Thyroid gland (tissue), 4 donors: ENCODE measurements around the gene CDC26.

Experiments used
- POLR2A ChIP-seq, 2 donors: fragments of 450-650 bp; IDR thresholded peaks; one replicate each; pipeline ENCODE4 v1.6.1; 2017; ENCODE audit warnings: antibody characterized with exemption in 2 of 2, mild to moderate bottlenecking in 2 of 2, moderate library complexity in 1 of 2
- TF ChIP-seq, protein P1 (sequence below), 6 experiments: fragments of 200-600 bp in 3 of 6; fragments of 450-650 bp in 3 of 6; sonication (generic) in 3 of 6; IDR thresholded peaks; one replicate each; pipeline ENCODE4 v1.5.1; 2016 to 2019; ENCODE audit warnings: antibody characterized with exemption in 6 of 6, mild to moderate bottlenecking in 2 of 6, inconsistent platforms in 1 of 6, moderate library complexity in 1 of 6

GRCh38 chr9:113258282-113258681, 17.1 kb downstream of the CDC26 start:
- TF ChIP-seq, protein P1, sequence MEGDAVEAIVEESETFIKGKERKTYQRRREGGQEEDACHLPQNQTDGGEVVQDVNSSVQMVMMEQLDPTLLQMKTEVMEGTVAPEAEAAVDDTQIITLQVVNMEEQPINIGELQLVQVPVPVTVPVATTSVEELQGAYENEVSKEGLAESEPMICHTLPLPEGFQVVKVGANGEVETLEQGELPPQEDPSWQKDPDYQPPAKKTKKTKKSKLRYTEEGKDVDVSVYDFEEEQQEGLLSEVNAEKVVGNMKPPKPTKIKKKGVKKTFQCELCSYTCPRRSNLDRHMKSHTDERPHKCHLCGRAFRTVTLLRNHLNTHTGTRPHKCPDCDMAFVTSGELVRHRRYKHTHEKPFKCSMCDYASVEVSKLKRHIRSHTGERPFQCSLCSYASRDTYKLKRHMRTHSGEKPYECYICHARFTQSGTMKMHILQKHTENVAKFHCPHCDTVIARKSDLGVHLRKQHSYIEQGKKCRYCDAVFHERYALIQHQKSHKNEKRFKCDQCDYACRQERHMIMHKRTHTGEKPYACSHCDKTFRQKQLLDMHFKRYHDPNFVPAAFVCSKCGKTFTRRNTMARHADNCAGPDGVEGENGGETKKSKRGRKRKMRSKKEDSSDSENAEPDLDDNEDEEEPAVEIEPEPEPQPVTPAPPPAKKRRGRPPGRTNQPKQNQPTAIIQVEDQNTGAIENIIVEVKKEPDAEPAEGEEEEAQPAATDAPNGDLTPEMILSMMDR (IDR thresholded peaks at IDR 0.05): no peak
- TF ChIP-seq POLR2A (IDR thresholded peaks at IDR 0.05): no peak
